Measurements from ENCODE around the gene MYO1D.

DNA sequence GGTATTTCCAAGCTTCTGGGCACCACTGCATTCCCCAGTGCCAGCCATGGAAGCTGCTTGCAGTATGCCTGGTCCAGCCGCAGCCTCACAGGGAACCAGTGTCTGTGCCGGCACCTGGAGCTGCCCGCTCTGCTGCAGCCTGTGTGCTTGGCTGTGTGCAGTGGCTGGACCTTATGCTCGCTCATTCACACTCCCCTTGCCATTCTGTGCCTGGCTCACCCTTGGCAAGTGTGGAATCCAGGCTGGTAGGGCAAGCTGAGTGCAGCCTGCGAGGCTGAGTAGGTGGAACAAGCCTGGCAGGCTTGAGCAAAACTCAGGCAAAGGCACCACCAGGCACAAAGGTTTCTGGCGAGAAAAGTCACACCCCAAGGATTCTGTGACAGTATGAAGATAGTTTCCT lies 144.0 kb downstream of the MYO1D start:
- TF ChIP-seq, protein P1, sequence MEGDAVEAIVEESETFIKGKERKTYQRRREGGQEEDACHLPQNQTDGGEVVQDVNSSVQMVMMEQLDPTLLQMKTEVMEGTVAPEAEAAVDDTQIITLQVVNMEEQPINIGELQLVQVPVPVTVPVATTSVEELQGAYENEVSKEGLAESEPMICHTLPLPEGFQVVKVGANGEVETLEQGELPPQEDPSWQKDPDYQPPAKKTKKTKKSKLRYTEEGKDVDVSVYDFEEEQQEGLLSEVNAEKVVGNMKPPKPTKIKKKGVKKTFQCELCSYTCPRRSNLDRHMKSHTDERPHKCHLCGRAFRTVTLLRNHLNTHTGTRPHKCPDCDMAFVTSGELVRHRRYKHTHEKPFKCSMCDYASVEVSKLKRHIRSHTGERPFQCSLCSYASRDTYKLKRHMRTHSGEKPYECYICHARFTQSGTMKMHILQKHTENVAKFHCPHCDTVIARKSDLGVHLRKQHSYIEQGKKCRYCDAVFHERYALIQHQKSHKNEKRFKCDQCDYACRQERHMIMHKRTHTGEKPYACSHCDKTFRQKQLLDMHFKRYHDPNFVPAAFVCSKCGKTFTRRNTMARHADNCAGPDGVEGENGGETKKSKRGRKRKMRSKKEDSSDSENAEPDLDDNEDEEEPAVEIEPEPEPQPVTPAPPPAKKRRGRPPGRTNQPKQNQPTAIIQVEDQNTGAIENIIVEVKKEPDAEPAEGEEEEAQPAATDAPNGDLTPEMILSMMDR (IDR thresholded peaks at IDR 0.05), result no peak
- no peak for TF ChIP-seq EP300 (IDR thresholded peaks at IDR 0.05; ENCODE audit: low read depth)
